Nephron progenitor cell (in vitro differentiated cells): ENCODE results near the gene KDM4B.

Experiments
- DNase-seq: peaks from one replicate; pipeline ENCODE4 v3.0.0; 2021
- H3K27ac Mint-ChIP-seq: 2 replicates; pipeline ENCODE4 v1.8.0; 2021; ENCODE audit warnings: mild to moderate bottlenecking, moderate library complexity, mixed read lengths
- H3K27me3 Mint-ChIP-seq: 2 replicates; pipeline ENCODE4 v1.8.0; 2021; ENCODE audit warnings: mild to moderate bottlenecking, low read depth, mixed read lengths; ENCODE audit not compliant: poor library complexity
- H3K36me3 Mint-ChIP-seq: 2 replicates; pipeline ENCODE4 v1.8.0; 2021; ENCODE audit warnings: low read depth, mixed read lengths
- H3K4me1 Mint-ChIP-seq: 2 replicates; pipeline ENCODE4 v1.8.0; 2021; ENCODE audit warnings: mixed read lengths
- H3K4me3 Mint-ChIP-seq: 2 replicates; pipeline ENCODE4 v1.8.0; 2021; ENCODE audit warnings: mild to moderate bottlenecking, moderate library complexity, mixed read lengths
- H3K9me3 Mint-ChIP-seq: 2 replicates; pipeline ENCODE4 v1.8.0; 2021; ENCODE audit warnings: mild to moderate bottlenecking, moderate library complexity, mixed read lengths
- TF ChIP-seq, protein P1 (sequence below): fragments of 200-600 bp; sonication (generic); IDR thresholded peaks from 2 replicates; pipeline ENCODE4 v1.5.0; 2021; ENCODE audit warnings: antibody characterized with exemption

The KDM4B gene

DNA sequence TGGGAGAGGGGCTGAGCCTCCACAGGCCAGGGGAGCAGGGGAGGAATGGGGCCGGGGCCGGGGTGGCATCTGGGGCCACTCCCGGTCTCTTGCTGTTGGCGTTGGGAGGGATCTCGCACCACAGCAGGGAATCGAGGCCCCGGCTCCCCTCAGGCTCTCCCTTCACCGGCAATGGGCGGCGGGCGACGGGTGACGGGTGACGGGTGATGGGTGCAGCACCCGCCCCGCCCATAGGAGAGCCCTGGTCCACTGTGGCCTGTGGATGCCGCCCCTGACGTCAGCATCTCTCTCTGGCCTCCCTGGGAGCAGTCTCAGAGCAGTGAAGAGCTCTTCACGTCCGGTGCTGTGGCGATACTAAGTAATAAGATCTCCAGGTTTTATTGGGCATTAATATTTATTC, 133.6 kb downstream of the KDM4B start:
- Mint-ChIP-seq H3K27me3 (no peaks in the 10 kb centered on the region), H3K9me3 (peaks cover 38% of the 10 kb centered on the region), H3K4me1 (peaks cover 5% of the 10 kb centered on the region), H3K27ac (no peak overlapping the region), H3K36me3 (peaks cover 47% of the 10 kb centered on the region), H3K4me3 (no peak overlapping the region)
- TF ChIP-seq, protein P1, sequence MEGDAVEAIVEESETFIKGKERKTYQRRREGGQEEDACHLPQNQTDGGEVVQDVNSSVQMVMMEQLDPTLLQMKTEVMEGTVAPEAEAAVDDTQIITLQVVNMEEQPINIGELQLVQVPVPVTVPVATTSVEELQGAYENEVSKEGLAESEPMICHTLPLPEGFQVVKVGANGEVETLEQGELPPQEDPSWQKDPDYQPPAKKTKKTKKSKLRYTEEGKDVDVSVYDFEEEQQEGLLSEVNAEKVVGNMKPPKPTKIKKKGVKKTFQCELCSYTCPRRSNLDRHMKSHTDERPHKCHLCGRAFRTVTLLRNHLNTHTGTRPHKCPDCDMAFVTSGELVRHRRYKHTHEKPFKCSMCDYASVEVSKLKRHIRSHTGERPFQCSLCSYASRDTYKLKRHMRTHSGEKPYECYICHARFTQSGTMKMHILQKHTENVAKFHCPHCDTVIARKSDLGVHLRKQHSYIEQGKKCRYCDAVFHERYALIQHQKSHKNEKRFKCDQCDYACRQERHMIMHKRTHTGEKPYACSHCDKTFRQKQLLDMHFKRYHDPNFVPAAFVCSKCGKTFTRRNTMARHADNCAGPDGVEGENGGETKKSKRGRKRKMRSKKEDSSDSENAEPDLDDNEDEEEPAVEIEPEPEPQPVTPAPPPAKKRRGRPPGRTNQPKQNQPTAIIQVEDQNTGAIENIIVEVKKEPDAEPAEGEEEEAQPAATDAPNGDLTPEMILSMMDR = no peak
- no peak for DNase-seq

DNA sequence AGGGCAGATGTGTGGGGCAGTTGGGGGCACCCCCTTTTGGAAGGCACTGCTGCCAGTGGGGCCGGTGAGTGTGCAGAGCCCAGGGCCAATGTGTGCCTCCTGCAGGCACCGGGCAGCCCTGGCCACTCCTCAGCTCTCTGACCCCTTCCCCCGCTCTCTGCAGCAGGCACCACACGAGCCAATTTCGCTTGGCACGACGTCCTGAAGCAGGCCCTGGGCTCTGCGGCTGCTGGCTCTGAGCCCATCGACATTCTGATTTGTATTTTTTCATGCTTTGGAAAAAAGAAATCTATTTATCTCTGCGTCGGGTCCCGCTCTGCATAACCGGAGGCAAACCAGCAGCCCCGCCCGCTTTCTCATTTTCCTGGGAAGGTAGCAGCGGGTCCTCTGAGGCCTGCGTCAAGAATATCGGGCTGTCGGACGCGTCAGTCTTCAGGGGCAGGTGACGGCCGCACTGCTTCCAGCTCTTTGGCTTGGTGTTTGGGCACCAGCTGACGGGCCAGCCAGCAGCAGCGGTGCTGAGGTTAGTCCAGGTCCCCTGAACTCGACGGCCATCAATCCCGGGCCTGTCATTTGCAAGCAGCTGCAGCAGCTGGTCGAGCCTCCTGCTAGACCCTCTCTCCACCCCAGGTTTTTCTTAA, 134.3 kb downstream of the KDM4B start:
- H3K27me3 Mint-ChIP-seq = no peaks in the 10 kb centered on the region
- H3K9me3 Mint-ChIP-seq = peaks cover 31% of the 10 kb centered on the region
- TF ChIP-seq, protein P1 = no peak
- peaks cover 7% of the 10 kb centered on the region for H3K4me1 Mint-ChIP-seq
- DNase-seq = no peak
- H3K36me3 Mint-ChIP-seq = peaks cover 41% of the 10 kb centered on the region
- no peak overlapping the region for H3K4me3 Mint-ChIP-seq
- H3K27ac Mint-ChIP-seq = no peak overlapping the region

DNA sequence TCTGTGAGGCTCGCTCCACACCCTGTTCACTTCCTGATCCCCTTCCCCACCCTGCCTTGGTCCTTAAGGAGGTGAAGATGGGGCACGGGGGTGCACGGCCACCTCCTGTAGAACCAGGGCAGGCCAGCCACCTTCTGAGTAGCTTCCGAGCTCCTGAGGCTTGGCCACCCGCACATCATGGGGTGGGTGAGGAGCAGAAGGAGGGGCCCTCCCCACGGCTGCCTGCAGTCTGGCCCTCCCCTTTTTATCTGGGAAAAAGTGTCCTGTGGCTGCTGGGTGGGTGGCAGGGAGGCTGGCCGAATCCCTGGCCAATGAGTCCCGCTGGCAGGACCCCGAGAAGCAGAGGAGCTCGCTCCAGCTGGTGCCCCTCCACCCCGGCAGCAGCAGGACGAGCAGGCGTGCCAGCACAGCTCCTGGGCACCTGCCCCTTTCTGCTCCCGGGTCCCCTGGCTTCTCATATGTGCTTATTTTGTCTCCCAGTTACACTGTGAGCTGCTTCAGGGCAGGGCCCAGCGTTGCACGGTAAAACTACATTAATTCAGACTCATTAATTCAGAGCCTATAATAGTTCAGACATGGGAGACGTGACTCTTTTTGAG, 135.0 kb downstream of the KDM4B start:
- Mint-ChIP-seq H3K9me3 (peaks cover 24% of the 10 kb centered on the region), H3K36me3 (peaks cover 33% of the 10 kb centered on the region)

DNA sequence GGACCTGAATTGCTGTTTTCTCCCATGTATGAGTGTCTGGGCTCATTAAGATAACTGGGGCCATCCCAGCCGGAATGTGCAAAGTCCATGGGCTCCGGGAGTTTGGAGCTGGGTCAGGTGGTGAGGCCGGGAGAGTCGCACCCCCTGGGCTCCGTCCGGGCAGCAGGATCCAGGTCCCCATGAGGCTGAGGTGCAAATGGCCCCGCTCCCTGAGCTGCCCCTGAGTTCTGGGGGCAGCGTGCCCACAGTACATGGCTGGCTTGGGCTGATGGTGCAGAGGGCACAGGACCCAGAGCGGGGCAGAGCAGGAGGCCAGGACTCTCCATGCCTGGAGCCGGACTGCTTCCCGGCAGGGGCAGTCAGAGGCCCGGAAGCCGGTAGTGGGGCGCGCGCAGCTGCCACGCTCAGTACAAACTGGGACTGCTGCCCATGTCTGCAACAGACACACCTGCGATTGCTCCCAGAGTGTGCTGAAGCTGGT, 136.0 kb downstream of the KDM4B start:
- no peak for DNase-seq
- H3K27me3 Mint-ChIP-seq = no peaks in the 10 kb centered on the region

More for the DNA sequence above, 135.0 kb downstream of the KDM4B start:
- Mint-ChIP-seq H3K4me3 (no peak overlapping the region), H3K4me1 (peaks cover 12% of the 10 kb centered on the region), H3K27ac (no peak overlapping the region), H3K27me3 (no peaks in the 10 kb centered on the region)
- no peak for DNase-seq
- TF ChIP-seq, protein P1 = no peak

DNA sequence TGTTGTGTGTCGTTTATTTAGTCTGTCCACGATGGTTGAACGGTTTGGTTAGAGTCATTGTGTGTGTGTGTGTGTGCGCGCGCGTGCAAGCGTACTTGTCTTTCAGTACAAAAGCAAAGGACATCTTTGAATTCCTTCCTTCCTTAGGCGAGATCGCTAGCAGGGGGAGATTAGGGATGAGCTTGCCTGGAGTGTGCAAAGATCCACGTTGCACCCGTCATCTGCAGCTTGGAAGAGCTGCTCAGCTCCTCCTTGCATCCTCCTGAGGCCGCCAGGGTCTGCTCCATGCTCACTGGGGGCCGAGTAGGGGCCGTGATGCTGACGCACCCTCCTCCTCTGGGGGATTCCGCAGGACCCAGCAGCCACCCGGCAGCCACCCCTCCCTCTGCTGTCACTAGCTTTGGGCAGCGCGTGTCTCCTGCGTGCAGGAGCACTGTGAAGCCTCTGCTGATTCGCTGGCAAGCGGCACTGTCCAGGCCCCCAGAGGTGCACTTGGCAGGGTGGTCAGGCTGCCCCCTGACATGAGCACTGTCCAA, 137.3 kb downstream of the KDM4B start:
- Mint-ChIP-seq H3K4me3 (no peak overlapping the region), H3K27ac (peak overlapping the region; percentile 7), H3K27me3 (no peaks in the 10 kb centered on the region), H3K4me1 (peaks cover 18% of the 10 kb centered on the region), H3K9me3 (peaks cover under 1% of the 10 kb centered on the region), H3K36me3 (peaks cover 10% of the 10 kb centered on the region)
- TF ChIP-seq, protein P1 = no peak
- no peak for DNase-seq

More for the DNA sequence above, 136.0 kb downstream of the KDM4B start:
- Mint-ChIP-seq H3K4me3 (no peak overlapping the region), H3K36me3 (peaks cover 23% of the 10 kb centered on the region), H3K9me3 (peaks cover 14% of the 10 kb centered on the region), H3K4me1 (peaks cover 17% of the 10 kb centered on the region), H3K27ac (no peak overlapping the region)
- TF ChIP-seq, protein P1 = no peak
